HepG2 (cell line): Measurements from ENCODE around the gene AP4M1. TPM values are rescaled to one million over a fixed set of nuclear protein-coding genes. Genes with fewer than 3 reads are reported as not detected.

ENCODE experiments used
- ARID2 ChIP-seq: sonication (generic); formaldehyde crosslinking; IDR thresholded peaks from 2 replicates; pipeline ENCODE4 v1.8.1; 2022; ENCODE audit warnings: mild to moderate bottlenecking, missing genetic modification reagents, borderline replicate concordance
- DPF2 ChIP-seq: sonication (generic); formaldehyde crosslinking; IDR thresholded peaks from 2 replicates; pipeline ENCODE4 v1.4.0; 2020; ENCODE audit warnings: mild to moderate bottlenecking, low read depth, missing genetic modification reagents, borderline replicate concordance
- EED ChIP-seq: sonication (generic); formaldehyde crosslinking; IDR thresholded peaks from 2 replicates; pipeline ENCODE4 v1.5.0; 2020; ENCODE audit warnings: mild to moderate bottlenecking, missing genetic modification reagents
- ELF3 ChIP-seq: IDR thresholded peaks from 2 replicates; pipeline ENCODE4 v1.6.1; 2016; ENCODE audit warnings: missing genetic modification reagents, missing compliant biosample characterization
- HMG20B ChIP-seq: conservative IDR thresholded peaks from 2 replicates; pipeline ENCODE4 v1.6.1; 2016; ENCODE audit warnings: missing genetic modification reagents, missing compliant biosample characterization
- HNF4A ChIP-seq: sonication (generic); formaldehyde crosslinking; IDR thresholded peaks from 2 replicates; pipeline ENCODE4 v1.4.0; 2020; ENCODE audit warnings: missing genetic modification reagents
- HNRNPH1 ChIP-seq: fragments of 200-400 bp; formaldehyde crosslinking; optimal IDR thresholded peaks from 2 replicates; pipeline ENCODE3; 2017; ENCODE audit warnings: mild to moderate bottlenecking, low read depth, low read length
- HOXA5 ChIP-seq: sonication (generic); formaldehyde crosslinking; IDR thresholded peaks from 2 replicates; pipeline ENCODE4 v1.4.0; 2020; ENCODE audit warnings: missing genetic modification reagents
- IKZF4 ChIP-seq: sonication (generic); formaldehyde crosslinking; IDR thresholded peaks from 2 replicates; pipeline ENCODE4 v1.5.1; 2020; ENCODE audit warnings: borderline replicate concordance, mild to moderate bottlenecking, low read depth, missing genetic modification reagents; ENCODE audit errors: not compliant biosample characterization
- MLXIP ChIP-seq: sonication (generic); formaldehyde crosslinking; IDR thresholded peaks from 2 replicates; pipeline ENCODE4 v1.9.0; 2021; ENCODE audit warnings: missing genetic modification reagents, borderline replicate concordance
- RBM22 ChIP-seq: fragments of 200-400 bp; formaldehyde crosslinking; optimal IDR thresholded peaks from 2 replicates; pipeline ENCODE3; 2017; ENCODE audit warnings: mild to moderate bottlenecking, low read length, moderate library complexity
- TEAD3 ChIP-seq: optimal IDR thresholded peaks from 2 replicates; pipeline ENCODE3; 2016; ENCODE audit warnings: borderline replicate concordance
- TFDP1 ChIP-seq: IDR thresholded peaks from 2 replicates; pipeline ENCODE4 v1.6.1; 2016; ENCODE audit warnings: missing compliant biosample characterization, missing genetic modification reagents, borderline replicate concordance
- UBTF ChIP-seq: sonication (generic); formaldehyde crosslinking; IDR thresholded peaks from 2 replicates; pipeline ENCODE4 v1.4.0; 2020; ENCODE audit warnings: mild to moderate bottlenecking, missing genetic modification reagents
- ZNF24 ChIP-seq: fragments of 450-650 bp; IDR thresholded peaks from 2 replicates; pipeline ENCODE4 v1.6.1; 2017; ENCODE audit warnings: antibody characterized with exemption, mild to moderate bottlenecking
- ZNF256 ChIP-seq: sonication (generic); formaldehyde crosslinking; conservative IDR thresholded peaks from 2 replicates; pipeline ENCODE4 v1.4.0; 2020; ENCODE audit warnings: missing genetic modification reagents
- ZNF350 ChIP-seq: sonication (generic); formaldehyde crosslinking; IDR thresholded peaks from 2 replicates; pipeline ENCODE4 v1.4.0; 2020; ENCODE audit warnings: mild to moderate bottlenecking, low read depth, missing genetic modification reagents, borderline replicate concordance
- ZNF496 ChIP-seq: sonication (generic); formaldehyde crosslinking; IDR thresholded peaks from 2 replicates; pipeline ENCODE4 v1.8.1; 2023; ENCODE audit warnings: mild to moderate bottlenecking, moderate library complexity, missing genetic modification reagents; ENCODE audit not compliant: insufficient replicate concordance
- polyA plus RNA-seq, 8 experiments: library from polyadenylated mRNA; depleted of rRNA in 3 of 8; stranded (reverse) in 7 of 8; unstranded in 1 of 8; fragments of >200 nt; fragmentation: Illumina TruSeq in 4 of 8; extraction: Trizol in 4 of 8; gene quantifications; 2 replicates each; pipeline versions ENCODE4 v1.2.1 to v1.2.3, GENCODE V29; 2011 to 2016; ENCODE audit warnings: low read depth in 4 of 8, missing spikeins in 1 of 8, mixed read lengths in 1 of 8; ENCODE audit not compliant: insufficient read depth in 1 of 8
- total RNA-seq, 5 experiments: library from RNA; depleted of rRNA; stranded (reverse); fragments of >200 nt; fragmentation: Illumina TruSeq; extraction: Trizol; gene quantifications; 2 replicates each; pipeline ENCODE4 v1.2.3, GENCODE V29; 2016; ENCODE audit warnings: low read depth in 1 of 5
- TF ChIP-seq, protein P1 (sequence below): sonication (generic); formaldehyde crosslinking; IDR thresholded peaks from 2 replicates; pipeline ENCODE4 v1.4.0; 2020; ENCODE audit warnings: mild to moderate bottlenecking, missing genetic modification reagents
- TF ChIP-seq, protein P2 (sequence below): IDR thresholded peaks from 2 replicates; pipeline ENCODE4 v1.4.0; 2020; ENCODE audit warnings: mild to moderate bottlenecking, missing genetic modification reagents

AP4M1 gene
- total and polyA plus RNA-seq, 2 of the 13 experiments (the other 11 are each of a cell fraction or from before 2014, with no cell fraction given): 6.3 to 9.7 TPM

- TF ChIP-seq UBTF (CRISPR knock-in tag) (0 out of 2 replicates have a peak, but pooled peaks have one; percentile 17), ARID2 (CRISPR knock-in tag) (no peak), ZNF350 (CRISPR knock-in tag) (no peak), ZNF24 (no peak), ZNF256 (CRISPR knock-in tag) (no peak), DPF2 (CRISPR knock-in tag) (no peak), RBM22 (no peak), TFDP1 (CRISPR knock-in tag) (no peak), MLXIP (no peak), TEAD3 (peak; percentile 27), HMG20B (CRISPR knock-in tag) (no peak), HNF4A (CRISPR knock-in tag) (peak; percentile 67), EED (no peak), HNRNPH1 (no peak), IKZF4 (CRISPR knock-in tag) (no peak), ZNF496 (no peak), ELF3 (CRISPR knock-in tag) (peak; percentile 71; the same call in 1 of the 2 replicates), HOXA5 (no peak)
- TF ChIP-seq, protein P1, sequence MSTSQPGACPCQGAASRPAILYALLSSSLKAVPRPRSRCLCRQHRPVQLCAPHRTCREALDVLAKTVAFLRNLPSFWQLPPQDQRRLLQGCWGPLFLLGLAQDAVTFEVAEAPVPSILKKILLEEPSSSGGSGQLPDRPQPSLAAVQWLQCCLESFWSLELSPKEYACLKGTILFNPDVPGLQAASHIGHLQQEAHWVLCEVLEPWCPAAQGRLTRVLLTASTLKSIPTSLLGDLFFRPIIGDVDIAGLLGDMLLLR (CRISPR knock-in tag): no peak
- TF ChIP-seq, protein P2, sequence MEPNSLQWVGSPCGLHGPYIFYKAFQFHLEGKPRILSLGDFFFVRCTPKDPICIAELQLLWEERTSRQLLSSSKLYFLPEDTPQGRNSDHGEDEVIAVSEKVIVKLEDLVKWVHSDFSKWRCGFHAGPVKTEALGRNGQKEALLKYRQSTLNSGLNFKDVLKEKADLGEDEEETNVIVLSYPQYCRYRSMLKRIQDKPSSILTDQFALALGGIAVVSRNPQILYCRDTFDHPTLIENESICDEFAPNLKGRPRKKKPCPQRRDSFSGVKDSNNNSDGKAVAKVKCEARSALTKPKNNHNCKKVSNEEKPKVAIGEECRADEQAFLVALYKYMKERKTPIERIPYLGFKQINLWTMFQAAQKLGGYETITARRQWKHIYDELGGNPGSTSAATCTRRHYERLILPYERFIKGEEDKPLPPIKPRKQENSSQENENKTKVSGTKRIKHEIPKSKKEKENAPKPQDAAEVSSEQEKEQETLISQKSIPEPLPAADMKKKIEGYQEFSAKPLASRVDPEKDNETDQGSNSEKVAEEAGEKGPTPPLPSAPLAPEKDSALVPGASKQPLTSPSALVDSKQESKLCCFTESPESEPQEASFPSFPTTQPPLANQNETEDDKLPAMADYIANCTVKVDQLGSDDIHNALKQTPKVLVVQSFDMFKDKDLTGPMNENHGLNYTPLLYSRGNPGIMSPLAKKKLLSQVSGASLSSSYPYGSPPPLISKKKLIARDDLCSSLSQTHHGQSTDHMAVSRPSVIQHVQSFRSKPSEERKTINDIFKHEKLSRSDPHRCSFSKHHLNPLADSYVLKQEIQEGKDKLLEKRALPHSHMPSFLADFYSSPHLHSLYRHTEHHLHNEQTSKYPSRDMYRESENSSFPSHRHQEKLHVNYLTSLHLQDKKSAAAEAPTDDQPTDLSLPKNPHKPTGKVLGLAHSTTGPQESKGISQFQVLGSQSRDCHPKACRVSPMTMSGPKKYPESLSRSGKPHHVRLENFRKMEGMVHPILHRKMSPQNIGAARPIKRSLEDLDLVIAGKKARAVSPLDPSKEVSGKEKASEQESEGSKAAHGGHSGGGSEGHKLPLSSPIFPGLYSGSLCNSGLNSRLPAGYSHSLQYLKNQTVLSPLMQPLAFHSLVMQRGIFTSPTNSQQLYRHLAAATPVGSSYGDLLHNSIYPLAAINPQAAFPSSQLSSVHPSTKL: 0 out of 2 replicates have a peak, but pooled peaks have one; percentile 18
Observed at GRCh38 chr7:100077205-100077604, 24.2 kb upstream of the AP4M1 start (continued).
